ENCODE data around the gene CD7.

DNA sequence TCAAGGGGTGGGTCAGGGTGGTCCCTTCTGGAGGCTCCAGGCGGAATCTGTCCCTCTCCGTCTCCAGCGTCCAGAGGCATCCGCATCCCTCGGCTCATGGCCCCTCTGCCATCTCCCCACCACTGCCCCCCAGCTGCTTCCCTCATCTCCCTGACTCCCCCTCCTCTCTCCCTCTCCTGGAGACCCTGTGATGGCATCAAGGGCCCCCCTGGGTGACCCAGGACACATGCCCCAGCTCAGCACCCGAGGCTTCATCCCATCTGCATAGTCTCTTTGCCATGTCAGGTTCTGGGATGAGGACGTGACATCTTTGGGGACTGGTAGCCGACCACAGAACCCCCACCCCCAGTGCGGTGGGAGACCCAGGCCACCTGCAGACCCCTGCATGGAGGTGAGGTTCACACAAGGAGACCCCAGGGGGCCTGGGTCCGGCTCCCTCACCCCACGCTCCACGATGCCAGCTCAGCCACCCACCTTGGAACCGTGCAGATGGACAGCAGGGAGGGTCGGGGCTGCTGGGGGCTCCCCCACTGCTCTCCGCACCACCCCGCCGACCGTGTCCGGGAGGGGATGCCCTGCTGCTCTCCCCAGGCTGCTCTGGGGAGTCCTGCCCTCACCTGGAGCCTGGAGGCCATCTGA, 12.4 kb upstream of the CD7 start:
- TF ChIP-seq, protein P1, sequence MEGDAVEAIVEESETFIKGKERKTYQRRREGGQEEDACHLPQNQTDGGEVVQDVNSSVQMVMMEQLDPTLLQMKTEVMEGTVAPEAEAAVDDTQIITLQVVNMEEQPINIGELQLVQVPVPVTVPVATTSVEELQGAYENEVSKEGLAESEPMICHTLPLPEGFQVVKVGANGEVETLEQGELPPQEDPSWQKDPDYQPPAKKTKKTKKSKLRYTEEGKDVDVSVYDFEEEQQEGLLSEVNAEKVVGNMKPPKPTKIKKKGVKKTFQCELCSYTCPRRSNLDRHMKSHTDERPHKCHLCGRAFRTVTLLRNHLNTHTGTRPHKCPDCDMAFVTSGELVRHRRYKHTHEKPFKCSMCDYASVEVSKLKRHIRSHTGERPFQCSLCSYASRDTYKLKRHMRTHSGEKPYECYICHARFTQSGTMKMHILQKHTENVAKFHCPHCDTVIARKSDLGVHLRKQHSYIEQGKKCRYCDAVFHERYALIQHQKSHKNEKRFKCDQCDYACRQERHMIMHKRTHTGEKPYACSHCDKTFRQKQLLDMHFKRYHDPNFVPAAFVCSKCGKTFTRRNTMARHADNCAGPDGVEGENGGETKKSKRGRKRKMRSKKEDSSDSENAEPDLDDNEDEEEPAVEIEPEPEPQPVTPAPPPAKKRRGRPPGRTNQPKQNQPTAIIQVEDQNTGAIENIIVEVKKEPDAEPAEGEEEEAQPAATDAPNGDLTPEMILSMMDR (IDR thresholded peaks at IDR 0.05), result no peak
- TF ChIP-seq EZH2 (IDR thresholded peaks at IDR 0.05), result no peak

Measured in neural progenitor cell (in vitro differentiated cells).